GM19468 (cell line): Measurements from ENCODE around the gene TYW3.
A peak's percentile ranks its signal among the peaks of the same experiment; 100 is the strongest.

Source experiments
- ATAC-seq: cut with Tn5 transposase; IDR thresholded peaks from one replicate; pipeline ENCODE4 v1.9.1; 2021; ENCODE audit warnings: mild to moderate bottlenecking, moderate library complexity, moderate number of reproducible peaks; ENCODE audit not compliant: unreplicated experiment; ENCODE audit errors: extremely low read depth

The TYW3 gene

DNA sequence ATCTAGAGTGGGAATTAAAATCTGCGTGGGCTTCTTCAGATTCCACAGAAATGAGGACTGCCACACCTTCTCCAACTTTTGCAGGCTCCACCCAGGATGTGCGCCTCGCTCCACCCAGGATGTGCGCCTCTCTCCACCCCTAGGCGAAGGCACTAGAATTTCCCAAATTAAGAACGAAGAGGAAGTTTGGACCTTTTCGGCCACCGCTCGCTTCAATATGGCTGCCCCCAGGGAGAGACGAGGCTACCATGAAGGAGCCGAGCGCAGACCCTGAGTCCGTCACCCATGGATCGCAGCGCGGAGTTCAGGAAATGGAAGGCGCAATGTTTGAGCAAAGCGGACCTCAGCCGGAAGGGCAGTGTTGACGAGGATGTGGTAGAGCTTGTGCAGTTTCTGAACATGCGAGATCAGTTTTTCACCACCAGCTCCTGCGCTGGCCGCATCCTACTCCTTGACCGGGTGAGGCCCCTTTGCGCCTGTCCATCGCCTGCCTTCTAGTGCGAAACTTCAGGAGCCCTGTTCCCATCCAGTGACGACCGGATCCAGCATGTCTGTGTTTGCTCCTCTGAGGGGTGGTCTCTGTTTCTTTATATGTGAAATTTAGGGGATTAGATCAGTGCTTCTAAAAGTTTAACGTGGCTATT is at the start of gene TYW3, which contains the start of gene CRYZ:
Gene TYW3, plus strand, starts transcription at position 193 of the 644 bp plus-strand sequence. Its CDS starts 93 bp downstream, at position 286.
Gene CRYZ, minus strand, starts transcription at position 91 of the 644 bp plus-strand sequence. CDS start 8,229 bp downstream, outside the sequence.
- ATAC-seq, result peak; percentile 59

DNA sequence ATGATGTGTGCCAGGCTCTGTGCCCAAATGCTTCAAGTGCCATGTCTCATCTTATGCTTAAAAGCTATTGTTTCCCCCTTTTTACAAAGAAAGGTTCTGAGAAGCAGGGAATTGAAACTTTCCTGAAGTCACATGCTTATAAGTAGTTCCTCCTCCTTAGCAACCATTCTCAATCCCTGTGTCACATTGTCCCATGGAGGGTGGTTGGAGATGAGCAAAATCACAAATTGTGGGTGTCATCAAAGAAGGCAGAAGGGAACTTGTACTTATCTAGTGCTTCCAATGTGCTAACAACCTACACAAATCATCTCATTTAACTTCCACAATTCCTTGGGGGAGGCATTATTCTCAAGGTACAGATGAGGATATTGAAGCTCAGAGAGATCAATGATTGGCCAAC is 49.3 kb upstream of the TYW3 start:
- no peak for ATAC-seq

DNA sequence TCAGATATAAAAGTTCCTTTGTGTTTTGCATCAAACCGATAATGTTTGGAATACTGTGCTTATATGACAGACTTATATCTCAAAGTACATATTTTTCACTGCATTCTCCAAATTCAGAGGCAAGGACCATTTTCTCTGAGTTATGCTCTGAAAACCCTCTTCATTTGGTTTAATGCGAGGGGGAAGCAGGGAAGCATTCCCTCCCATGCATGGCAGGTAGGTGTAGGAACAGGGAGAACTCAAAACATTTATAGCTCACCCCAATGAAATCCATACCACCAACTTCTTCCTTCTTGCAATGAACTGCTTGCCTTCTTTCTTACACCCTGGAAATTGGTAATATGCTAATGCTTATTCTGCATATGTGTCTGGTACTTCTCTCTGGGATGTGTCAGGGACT is 48.7 kb upstream of the TYW3 start:
- ATAC-seq, result no peak

GRCh38 chr1:74686928-74687327 is 46.0 kb upstream of the TYW3 start:
- ATAC-seq, result no peak

DNA sequence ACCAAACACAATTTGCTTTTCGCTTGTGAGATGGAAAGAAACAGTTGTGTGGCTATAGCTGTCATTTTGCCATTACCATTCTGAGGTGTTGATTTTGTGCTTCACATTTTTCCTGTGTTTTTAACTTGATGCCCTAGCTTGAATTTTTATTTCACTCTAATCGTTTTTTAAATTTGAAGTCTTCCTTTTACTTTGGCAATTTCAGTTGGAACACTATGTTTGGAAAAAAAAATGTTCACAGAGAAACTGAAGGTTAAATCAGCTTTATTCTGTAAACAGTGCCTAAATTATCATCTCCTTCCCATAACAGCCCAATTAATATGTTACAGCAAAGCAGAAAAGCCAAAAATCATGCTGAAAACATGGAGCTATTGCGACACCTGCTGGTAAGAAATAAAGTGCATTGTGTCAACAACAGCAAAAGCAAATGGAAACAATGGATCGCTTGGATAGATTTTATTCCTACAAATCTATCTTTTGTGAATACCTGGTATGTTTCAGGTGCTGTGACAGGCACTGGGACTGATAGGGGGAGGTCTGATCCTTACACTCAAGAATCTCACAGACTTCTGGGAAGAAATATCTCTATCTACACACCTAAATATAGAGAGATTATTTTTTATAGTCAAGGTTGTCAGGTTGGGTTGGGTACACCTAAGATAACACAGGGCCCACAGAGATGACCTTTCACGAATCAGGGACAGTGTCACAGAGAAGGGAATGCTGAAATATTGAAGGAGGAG is 43.2 kb upstream of the TYW3 start:
- peak; percentile 67 for ATAC-seq

DNA sequence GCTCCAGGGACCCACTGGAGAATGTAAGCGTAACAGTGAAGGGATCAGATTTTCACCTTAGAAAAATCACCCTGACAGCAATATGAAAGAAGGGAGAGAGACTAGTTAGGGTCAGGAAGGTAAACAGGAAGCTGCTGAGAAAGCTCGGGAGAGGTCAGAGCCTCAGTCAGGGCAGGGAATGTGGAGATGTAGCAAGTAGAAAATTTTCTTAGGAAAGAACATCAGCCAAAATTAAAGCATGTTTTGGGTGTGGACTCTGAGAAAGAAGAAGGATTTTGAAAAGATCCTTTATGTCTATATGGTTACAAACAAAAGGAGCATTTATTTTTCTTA is 42.6 kb upstream of the TYW3 start:
- no peak for ATAC-seq

GRCh38 chr1:74690909-74691308 is 42.0 kb upstream of the TYW3 start:
- ATAC-seq, result no peak

DNA sequence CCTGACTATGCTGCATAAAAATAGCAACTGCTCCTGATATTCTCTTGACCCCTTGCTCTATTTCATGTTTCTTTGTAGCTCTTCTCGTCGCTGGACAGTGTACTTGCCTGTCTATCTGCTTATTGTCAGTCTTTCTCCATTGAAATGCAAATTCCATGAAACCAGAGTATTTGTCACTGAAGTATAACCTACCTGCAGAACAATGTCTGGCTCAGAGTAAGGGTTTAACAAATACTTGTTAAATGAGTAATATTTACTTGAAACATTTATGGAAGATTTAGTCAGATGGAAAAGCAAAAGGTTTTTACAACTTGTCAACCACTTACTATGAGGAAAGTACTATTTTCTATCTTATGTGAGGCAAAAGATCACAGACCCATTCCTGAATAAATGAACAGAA is 39.5 kb upstream of the TYW3 start:
- no peak for ATAC-seq

DNA sequence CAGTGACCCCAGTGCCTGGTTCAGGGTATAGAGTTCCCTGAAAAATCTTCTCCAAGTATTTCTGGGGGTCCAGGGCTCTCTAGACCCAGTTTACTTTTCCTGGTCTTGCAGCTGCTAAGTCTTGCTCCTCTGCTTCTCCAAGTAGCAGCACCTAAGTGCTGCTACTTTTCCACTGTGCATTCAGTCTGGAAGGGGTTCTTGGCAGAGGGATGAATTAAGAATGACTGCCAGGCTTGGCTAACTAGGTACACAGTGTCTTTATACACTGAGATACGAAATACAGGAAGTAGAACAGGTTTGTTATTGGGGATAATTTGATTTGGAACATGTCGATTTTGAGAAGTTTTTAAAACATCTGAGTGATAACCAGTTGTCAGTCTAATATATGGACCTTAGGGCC is 35.1 kb upstream of the TYW3 start:
- ATAC-seq, result no peak

DNA sequence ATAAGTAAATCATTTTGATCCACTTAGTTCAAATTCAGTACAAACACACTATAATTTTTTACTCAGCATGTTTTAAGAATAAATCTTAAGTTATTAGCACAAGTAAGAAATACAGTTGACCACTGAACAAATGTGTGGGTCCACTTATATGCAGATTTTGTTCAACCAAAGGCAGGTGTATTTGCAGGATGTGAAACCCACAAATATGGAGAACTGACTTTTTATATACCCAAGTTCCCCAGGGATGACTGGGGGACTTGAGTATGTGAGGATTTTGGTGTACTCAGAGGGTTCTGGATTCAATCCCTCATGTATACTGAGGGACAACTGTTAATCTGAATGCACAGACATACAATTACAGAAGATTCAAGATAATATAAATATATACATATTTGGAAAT is 33.6 kb upstream of the TYW3 start:
- ATAC-seq, result no peak

GRCh38 chr1:74703386-74704182 is 29.4 kb upstream of the TYW3 start:
- ATAC-seq, result no peak

- no peak for ATAC-seq
These were observed 20.1 kb upstream of the TYW3 start for GRCh38 chr1:74712881-74713280.

GRCh38 chr1:74713849-74714248 is 19.1 kb upstream of the TYW3 start:
- no peak for ATAC-seq

DNA sequence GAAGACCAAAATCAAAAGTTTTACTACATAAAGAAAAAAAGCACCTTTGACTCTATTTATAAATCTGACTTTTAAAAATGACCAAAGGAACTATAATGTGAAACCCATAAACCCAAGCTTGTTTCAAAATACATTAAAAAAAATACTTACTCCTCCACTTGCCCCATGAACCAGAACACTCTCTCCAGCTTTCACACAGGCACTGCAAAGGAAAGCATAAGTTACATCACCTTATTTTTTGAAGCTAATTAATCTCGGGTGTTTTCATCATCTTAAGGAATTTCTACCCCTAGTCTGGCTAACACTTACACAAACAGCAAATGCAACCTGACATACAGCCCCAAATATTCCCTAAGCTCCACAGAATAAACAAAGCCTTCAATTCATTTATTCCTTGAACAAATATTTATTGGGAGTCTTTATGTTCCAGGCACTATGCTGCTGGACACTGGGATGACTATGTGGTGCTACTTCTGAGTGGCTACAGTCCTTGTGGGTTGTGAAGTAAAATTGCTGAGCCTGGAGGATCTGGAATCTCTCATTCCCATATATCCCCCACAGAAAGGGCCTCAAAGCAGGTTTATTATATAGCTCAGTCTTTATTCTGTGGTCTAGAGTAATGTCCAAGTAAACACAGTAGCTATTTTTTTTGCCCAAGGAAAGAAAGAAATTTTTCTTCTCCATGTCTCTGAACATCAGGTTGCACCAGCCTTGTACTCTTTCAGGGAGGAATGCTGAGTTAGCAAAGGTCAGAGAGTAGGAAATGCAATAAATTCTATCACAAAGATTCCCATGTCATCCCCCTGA is 18.3 kb upstream of the TYW3 start:
- no peak for ATAC-seq

DNA sequence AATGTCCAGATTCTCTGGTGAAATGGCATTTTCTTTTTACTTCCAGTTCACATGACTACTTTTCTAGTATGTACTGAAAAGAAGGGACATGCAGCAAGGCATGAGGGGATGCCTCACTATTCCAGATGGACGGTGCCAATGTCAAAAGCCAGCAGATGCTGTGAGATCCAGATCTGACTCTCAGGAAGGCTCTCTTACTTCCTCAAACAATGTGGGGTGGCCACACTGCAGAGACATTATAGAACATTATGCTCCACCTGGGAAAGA is 17.8 kb upstream of the TYW3 start:
- no peak for ATAC-seq

GRCh38 chr1:74715806-74716205 is 17.1 kb upstream of the TYW3 start:
- ATAC-seq, result no peak

DNA sequence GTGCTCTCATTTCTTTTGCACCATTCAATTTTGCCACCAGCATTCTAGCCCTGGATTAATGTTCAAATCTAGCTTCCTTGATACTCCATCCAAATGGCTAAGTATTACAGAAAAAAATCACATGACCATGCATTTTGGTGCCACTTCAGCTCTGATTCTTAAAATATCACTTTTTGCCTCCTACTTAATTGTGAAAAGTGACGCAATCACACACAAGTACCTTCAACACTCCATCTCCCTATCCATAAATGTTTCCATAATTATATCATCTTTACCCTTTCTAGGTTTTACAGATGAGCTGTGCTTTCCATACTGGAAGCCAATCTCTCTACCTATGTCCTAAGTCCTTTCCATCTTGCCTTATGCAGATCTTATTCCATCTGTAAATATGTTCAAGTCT is 16.1 kb upstream of the TYW3 start:
- no peak for ATAC-seq

DNA sequence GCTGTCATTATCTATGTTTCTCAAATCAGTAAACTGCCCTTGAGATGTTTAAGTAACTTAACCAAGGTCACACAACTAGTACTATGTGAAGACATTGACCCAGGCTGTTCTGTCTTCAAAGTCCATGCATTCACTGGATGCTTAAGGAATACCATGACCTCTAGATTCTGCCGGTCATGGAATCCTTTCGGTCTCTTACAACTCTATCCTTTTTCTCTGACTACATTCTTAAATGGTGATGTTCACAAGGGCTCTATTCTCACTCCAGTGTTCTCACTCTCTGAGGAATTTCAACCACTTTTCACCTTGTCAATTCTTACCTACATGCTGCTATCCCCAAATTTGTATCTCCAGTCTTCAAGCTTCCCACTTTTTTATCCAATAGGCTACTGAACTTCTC is 15.3 kb upstream of the TYW3 start:
- ATAC-seq, result no peak

GRCh38 chr1:74726063-74726462 is 6.9 kb upstream of the TYW3 start:
- ATAC-seq, result no peak

GRCh38 chr1:74728736-74729135 is 4.2 kb upstream of the TYW3 start:
- ATAC-seq, result no peak
